Frontal cortex (tissue), 4 donors: ENCODE measurements around the gene SORL1. TPM values are rescaled to one million over a fixed set of nuclear protein-coding genes. Genes with fewer than 3 reads are reported as not detected.
A peak's percentile ranks its signal among the peaks of the same experiment; 100 is the strongest.
"Not testable (repeated sequence)": the region's sequence is repeated elsewhere in the genome, so short reads cannot be mapped to it uniquely, and the experiment has no call there.

Source experiments
- DNase-seq, 2 donors: peaks; one replicate each; pipeline ENCODE4 v3.0.0; 2012; ENCODE audit warnings: low spot score in 2 of 2
- FAIRE-seq: peaks from 2 replicates; lab custom pipeline; 2012; peaks lifted over from hg19 to GRCh38; lab: Jason Lieb, UNC
- total RNA-seq: library from RNA; depleted of rRNA; stranded (reverse); fragments of >200 nt; gene quantifications from one replicate; pipeline ENCODE4 v1.2.3, GENCODE V29; 2014
- donor health status: control.
- donor health status: control.
- donor health status: control.

The SORL1 gene
- total RNA-seq, 1 donor from 2014 or later: 42.8 TPM

DNA sequence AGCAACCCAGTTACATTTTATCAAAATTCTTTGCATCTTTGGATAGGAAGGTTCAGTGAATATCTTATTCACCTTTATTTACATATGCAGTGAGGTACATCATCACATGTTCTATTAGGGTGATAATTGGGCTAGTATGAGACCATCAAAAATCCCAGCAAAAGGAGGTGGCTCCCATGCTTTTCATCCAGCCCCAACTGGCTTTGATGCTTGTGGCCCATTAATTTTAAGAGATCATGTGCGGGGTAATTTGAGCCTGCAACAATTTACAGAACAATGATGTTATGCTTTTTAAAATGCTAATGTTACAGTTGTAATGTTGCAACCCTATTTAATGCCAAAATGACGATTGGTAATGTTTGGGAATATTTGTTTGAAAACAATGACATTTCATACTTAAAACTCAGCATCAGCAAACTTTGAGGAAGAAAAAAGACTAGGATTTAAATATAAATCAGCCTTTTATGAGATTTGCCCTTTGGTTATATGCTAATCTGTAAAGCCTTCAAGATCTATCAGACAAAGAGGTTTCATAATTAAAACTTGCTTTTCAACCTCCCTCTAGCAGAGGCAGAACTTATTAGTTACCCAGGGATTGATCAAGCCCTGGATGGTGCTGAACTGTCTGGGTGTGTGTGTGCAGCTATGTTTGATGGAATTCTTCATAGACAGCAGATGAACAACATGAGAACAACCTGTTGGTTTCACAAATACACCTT is 184.1 kb downstream of the SORL1 start:
- DNase-seq (no peak), FAIRE-seq (no peak)

GRCh38 chr11:121636800-121637176 is 184.7 kb downstream of the SORL1 start:
- DNase-seq: no peak
- FAIRE-seq: no peak

GRCh38 chr11:121637587-121637986 is 185.5 kb downstream of the SORL1 start:
- FAIRE-seq, DNase-seq: not testable (repeated sequence)

DNA sequence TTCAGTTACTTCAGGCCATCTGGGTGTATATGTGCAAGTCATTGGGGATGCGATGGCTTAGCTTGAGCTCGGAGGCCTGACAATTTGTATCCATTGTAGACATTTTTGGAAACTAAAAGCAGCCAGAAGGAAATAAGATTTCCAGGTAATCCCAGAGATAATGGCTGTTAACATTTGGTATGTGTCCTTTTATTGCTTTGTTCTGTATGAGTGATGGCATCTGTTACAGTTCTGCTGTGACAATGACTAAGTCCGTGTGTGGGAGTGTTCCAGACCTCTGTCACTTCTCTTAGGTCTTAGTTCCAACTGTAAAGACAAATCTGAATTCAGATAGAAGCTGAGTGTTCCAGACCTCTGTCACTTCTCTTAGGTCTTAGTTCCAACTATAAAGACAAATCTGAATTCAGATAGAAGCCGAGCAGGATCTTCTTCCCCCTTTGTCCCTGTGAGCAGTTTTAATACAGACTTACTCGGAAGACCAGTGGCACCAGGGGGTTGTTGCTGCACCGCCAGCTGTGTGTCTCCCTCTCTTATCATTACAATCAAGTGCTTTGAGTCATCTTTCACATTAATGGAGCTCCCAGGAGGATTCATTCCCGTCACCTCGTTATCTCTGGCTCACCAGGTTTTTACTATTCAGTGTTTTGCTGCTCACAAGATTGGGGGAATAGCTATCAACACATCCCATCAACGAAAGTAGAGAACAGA is 191.5 kb downstream of the SORL1 start:
- no peak for FAIRE-seq

GRCh38 chr11:121644187-121644512 is 192.0 kb downstream of the SORL1 start:
- FAIRE-seq (no peak), DNase-seq (no peak)

More for the DNA sequence above, 191.5 kb downstream of the SORL1 start:
- DNase-seq: no peak

- DNase-seq (no peak), FAIRE-seq (no peak)
Observed at GRCh38 chr11:121645001-121645400, 192.9 kb downstream of the SORL1 start.

DNA sequence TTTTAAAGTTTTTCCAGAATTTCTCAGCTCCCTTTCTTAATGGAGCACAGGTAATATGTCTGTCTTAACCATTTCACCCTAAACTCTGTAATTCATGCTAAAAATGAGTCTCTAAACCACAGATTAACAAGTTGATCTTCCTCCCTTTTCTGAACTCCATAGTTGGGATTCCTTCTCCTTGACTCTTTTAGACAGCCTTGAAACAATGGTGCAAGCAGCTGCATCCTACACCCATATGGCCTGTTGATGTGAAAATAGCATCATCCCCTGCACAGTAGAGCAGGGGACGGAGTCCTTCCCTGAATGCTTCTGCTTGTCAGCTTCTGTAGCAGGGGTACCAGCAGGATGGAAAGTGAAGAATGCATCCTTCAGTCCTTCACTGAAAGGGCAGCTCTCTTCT is 193.5 kb downstream of the SORL1 start:
- FAIRE-seq: no peak
- no peak for DNase-seq

DNA sequence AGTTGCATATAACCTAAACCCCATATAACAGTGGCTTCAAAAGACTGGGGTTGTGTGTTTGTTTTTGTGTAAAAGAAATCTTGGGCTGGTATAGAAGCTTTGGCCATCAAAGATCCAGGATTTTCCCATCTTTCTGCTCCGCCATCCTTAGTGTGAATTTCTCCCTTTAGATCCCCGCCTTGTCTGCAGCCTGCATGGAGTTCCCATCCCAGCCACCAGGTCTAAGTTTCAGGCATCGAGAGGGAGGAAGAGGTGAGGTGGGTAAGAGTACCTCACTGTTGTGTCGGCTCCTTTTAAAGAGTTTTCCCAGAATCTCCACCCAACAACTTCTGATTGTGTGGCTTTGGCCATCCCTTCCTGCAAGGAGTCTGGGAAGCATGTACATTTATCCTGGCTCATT is 196.2 kb downstream of the SORL1 start:
- no peak for FAIRE-seq
- DNase-seq: no peak

DNA sequence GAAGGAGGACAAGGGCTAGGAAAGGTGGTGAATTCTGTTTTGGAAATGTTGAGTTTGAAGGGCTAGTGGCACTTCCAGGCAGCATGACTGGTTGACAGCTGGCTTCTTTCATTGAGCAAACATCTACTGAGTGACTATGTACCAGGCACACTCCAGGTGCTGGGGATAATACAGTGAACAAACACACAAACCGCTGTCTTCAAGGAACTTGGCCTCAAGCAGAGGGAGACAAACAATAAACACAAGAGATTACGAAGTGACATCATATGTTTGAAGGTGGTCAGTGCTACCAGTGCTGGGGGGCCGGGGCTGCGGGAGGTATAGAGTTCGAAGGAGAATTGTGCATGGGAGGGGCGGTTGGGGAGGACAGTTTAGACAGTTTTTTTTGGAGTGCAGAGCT is 197.7 kb downstream of the SORL1 start:
- DNase-seq: no peak
- FAIRE-seq: no peak

GRCh38 chr11:121650351-121651256 is 198.5 kb downstream of the SORL1 start:
- FAIRE-seq (no peak), DNase-seq (no peak)

DNA sequence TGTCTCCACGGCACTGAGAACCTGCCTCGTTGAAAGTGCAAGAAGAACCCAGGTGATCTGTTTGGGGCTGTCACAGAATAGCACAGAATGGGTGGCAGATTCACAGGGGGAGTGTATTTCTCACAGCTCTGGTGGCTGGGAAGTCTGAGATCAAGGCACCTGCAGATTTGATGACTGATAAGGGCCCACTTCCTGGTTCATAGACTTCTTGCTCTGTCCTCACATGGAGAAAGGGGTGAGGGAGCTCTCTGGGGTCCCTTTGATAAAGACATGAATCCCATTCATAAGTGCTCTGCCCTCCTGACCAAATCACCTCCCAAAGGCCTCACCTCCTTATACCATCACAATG is 199.1 kb downstream of the SORL1 start:
- no peak for DNase-seq
- no peak for FAIRE-seq

DNA sequence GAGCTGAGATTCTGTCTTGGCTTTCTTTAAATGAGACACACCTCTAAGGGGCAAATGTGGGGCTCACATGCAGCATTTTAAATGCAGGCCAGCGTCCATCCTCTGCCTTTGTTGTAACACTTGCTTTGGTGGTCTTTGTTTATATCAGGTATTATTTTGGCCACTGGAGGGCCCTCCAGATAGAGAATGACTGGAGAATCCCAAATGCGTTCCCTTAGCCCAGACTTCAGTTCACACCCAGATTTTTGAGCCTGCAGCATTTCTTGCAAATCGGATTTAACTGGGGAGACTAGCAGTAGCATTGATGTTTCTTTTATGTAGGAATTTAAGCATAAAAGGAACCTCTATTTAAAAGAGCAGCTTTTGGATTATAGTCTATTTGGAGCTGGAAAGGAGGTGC is 200.9 kb downstream of the SORL1 start:
- DNase-seq (no peak), FAIRE-seq (no peak)

GRCh38 chr11:121654259-121654842 is 202.2 kb downstream of the SORL1 start:
- no peak for FAIRE-seq
- no peak for DNase-seq

- FAIRE-seq (no peak), DNase-seq (peak in 1 of 2 donors; percentile 25)
Observed at GRCh38 chr11:121654843-121655536, 202.9 kb downstream of the SORL1 start.

- DNase-seq (peak; percentile 84 to 85), FAIRE-seq (no peak)
Observed at GRCh38 chr11:121655537-121656327, 203.6 kb downstream of the SORL1 start.

GRCh38 chr11:121656328-121657090 is 204.4 kb downstream of the SORL1 start:
- DNase-seq (peak; percentile 24 to 28), FAIRE-seq (no peak)

- FAIRE-seq: no peak
- DNase-seq: no peak
Observed at GRCh38 chr11:121657146-121657545, 205.0 kb downstream of the SORL1 start.

- FAIRE-seq (no peak), DNase-seq (no peak)
Observed at GRCh38 chr11:121659811-121660210, 207.7 kb downstream of the SORL1 start.
